ENCODE measurements around the gene GON7. TPM values are rescaled to one million over a fixed set of nuclear protein-coding genes. Genes with fewer than 3 reads are reported as not detected.
"Not testable (repeated sequence)": the region's sequence is repeated elsewhere in the genome, so short reads cannot be mapped to it uniquely, and the experiment has no call there.

Gene GON7
- total RNA-seq, 1 donor from 2014 or later, result 5.0 TPM

GRCh38 chr14:93159625-93160352 is 47.1 kb downstream of the GON7 start:
- ATAC-seq, result peak; percentile 45
- DNase-seq (ENCODE audit: low spot score), result not testable (repeated sequence)

- not testable (repeated sequence) for DNase-seq (ENCODE audit: low spot score); ATAC-seq
Observed at GRCh38 chr14:93158349-93158748, 48.5 kb downstream of the GON7 start.

GRCh38 chr14:93156693-93157369 is 50.0 kb downstream of the GON7 start:
- no peak for DNase-seq (ENCODE audit: low spot score)
- no peak for ATAC-seq

GRCh38 chr14:93155667-93156066 is 51.2 kb downstream of the GON7 start:
- DNase-seq (ENCODE audit: low spot score) (no peak), ATAC-seq (no peak)

- DNase-seq (ENCODE audit: low spot score) (no peak), ATAC-seq (no peak)
Observed at GRCh38 chr14:93153121-93153520, 53.7 kb downstream of the GON7 start.

Other genes with a start within 250 kb of the GON7 start
- 61.3 TPM for gene ITPK1, start 91.1 kb downstream of the GON7 start, total RNA-seq
- 10.4 TPM for gene MOAP1, start 22.2 kb downstream of the GON7 start, total RNA-seq
- 8.1 TPM for gene LYSET, start 21.7 kb downstream of the GON7 start, total RNA-seq
- gene UBR7, start 191 bp upstream of the GON7 start, total RNA-seq, result 8.8 TPM
- gene BTBD7, start 126.0 kb upstream of the GON7 start, total RNA-seq, result 11.0 TPM
- gene COX8C, start 140.1 kb upstream of the GON7 start, total RNA-seq, result not detected
- 0.03 TPM for gene UNC79, start 223.9 kb upstream of the GON7 start, total RNA-seq

Data from left lobe of liver (tissue), 2 donors.